ENCODE measurements around the gene SMPD3. TPM values are rescaled to one million over a fixed set of nuclear protein-coding genes. Genes with fewer than 3 reads are reported as not detected.

Gene SMPD3
- total and polyA plus RNA-seq, 2 experiments from 2014 or later, result 0.57 to 0.83 TPM

GRCh38 chr16:68406458-68407152 is 41.7 kb downstream of the SMPD3 start (continued):
- TF ChIP-seq CTCF (conservative IDR thresholded peaks at IDR 0.05; ENCODE audit: low read depth in 2 of 2) (no peak), EZH2 (IDR thresholded peaks at IDR 0.05; ENCODE audit: low read depth, unreplicated experiment) (no peak), POLR2AphosphoS5 (IDR thresholded peaks at IDR 0.05; ENCODE audit: low read depth) (no peak), EZH2phosphoT487 (IDR thresholded peaks at IDR 0.05; ENCODE audit: unreplicated experiment) (no peak), ZNF331 (CRISPR knock-in tag; IDR thresholded peaks at IDR 0.05; ENCODE audit: low read depth) (no peak)

- no peak for DNase-seq (ENCODE audit: low spot score)
- TF ChIP-seq CREB1 (CRISPR knock-in tag; IDR thresholded peaks at IDR 0.05; ENCODE audit: low read depth) (no peak), ZNF114 (CRISPR knock-in tag; IDR thresholded peaks at IDR 0.05) (no peak), ETS1 (IDR thresholded peaks at IDR 0.05) (no peak), NANOG (IDR thresholded peaks at IDR 0.05; ENCODE audit: borderline replicate concordance) (no peak), EZH2phosphoT487 (IDR thresholded peaks at IDR 0.05; ENCODE audit: unreplicated experiment) (no peak), JUNB (IDR thresholded peaks at IDR 0.05; ENCODE audit: unreplicated experiment) (no peak), POLR2AphosphoS5 (IDR thresholded peaks at IDR 0.05; ENCODE audit: low read depth) (no peak), REST (IDR thresholded peaks at IDR 0.05; ENCODE audit: unreplicated experiment) (no peak), CTCF (conservative IDR thresholded peaks at IDR 0.05; ENCODE audit: low read depth in 2 of 2) (no peak)
Observed at GRCh38 chr16:68404736-68405345, 43.5 kb downstream of the SMPD3 start.

More at GRCh38 chr16:68404736-68405345, 43.5 kb downstream of the SMPD3 start:
- Histone ChIP-seq H3K36me3 (ENCODE audit: insufficient read depth) (no peaks in the 10 kb centered on the region), H3K4me2 (no peak overlapping the region), H3K27me3 (ENCODE audit: insufficient read depth) (no peaks in the 10 kb centered on the region), H2AFZ (no peak overlapping the region), H3F3A (replicated peaks; ENCODE audit: low read depth) (no peaks in the 10 kb centered on the region), H3K27ac (ENCODE audit: low read depth) (no peak overlapping the region), H4K20me1 (replicated peaks; ENCODE audit: insufficient read depth) (no peaks in the 10 kb centered on the region), H3K9me2 (ENCODE audit: insufficient read depth) (no peaks in the 10 kb centered on the region), H3K4me3 (no peak overlapping the region), H3K4me1 (ENCODE audit: insufficient read depth) (peaks cover 11% of the 10 kb centered on the region), H3K79me2 (replicated peaks; ENCODE audit: insufficient read depth) (no peaks in the 10 kb centered on the region)
- no peak overlapping the region for H3K27ac Mint-ChIP-seq
- no peak for ATAC-seq
- no peaks in the 10 kb centered on the region for H3K36me3 Mint-ChIP-seq (ENCODE audit: low read depth)
- no peaks in the 10 kb centered on the region for H3K9me3 Mint-ChIP-seq
- no peaks in the 10 kb centered on the region for H3K27me3 Mint-ChIP-seq (ENCODE audit: insufficient read depth, low read depth, poor library complexity)
- peaks cover 23% of the 10 kb centered on the region for H3K4me1 Mint-ChIP-seq
- no peak overlapping the region for H3K4me3 Mint-ChIP-seq
